ENCODE data around the gene KCTD17.

The KCTD17 gene

DNA sequence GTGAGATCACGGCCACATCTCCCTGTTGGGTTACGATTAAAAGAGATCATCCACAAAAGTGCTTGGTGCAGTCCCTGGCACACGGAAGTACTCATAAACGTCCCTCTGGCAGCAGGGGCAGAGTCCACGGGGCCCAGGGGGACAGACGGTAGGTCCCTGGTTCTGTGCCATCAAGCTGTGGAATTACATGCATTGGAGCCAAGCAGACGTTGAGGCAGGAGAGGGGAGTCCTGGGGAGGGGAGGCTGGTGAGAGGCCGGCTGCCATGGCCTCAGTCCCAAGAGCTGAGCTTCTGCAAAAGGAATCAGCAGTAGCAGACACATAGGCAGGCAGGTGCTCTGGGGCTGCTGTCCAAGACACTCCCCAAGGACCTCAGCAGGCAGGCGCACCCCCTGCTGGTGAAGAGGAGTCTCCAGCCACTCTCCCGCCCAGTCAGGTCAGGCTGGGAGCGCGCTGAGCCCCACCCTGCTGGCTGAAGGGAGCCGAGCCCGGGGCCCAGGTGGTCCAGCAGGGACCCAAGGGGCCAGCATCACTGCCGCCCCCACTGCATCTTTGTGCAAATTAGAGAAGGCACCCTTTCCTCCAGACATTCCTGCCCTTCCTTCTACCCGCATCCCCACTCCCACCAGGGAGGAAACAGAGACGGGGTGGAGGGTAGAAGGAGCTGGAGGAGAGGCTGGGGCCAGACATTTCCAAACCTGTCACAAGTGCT, 7.6 kb upstream of the KCTD17 start:
- peak; percentile 75 for DNase-seq

DNA sequence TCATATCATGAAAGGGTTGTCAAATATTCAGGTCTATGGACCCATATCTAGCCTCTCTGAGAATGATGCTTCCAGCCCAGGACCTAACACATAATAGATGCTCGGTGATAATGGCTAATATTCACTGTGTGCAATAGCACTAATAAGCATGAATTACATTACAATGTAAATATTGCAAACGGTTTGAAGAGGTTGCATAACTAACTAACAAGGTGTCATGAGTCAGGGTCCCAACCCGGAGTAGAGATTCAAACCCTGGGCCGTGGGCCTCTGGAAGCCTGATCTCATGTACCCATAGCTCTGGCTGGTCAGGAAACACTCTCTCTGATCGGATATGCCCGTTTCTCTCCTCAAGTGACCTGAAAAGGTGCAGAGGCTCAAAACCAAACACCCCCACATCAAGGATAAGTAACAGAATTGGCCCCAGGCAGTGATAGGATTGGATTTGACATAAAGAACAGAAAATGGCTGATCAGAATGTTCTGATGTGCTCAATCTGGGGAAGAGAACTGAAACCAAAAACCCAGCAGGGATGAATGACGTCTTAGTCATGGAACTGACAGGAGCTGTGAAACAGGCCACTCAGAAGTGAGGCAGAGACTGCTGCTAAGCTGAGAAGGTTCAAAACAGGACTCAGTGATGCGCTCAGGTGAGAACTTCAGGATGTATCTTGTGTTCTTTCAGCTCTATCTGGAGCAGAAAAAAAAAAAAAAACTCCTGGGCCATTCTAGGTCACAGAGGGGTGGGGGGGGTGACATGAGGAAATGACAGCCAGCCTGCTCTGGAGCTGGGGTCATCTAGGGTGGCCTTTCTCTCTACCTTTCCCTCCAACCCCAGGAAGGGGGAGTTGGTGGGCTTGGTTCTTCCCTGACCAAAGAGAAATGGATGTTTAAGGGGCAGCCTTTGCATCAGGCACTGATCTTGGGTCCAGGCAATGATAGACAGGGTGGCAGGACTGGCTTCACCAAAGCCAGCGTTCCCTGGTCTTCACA, 6.6 kb upstream of the KCTD17 start:
- DNase-seq = no peak

DNA sequence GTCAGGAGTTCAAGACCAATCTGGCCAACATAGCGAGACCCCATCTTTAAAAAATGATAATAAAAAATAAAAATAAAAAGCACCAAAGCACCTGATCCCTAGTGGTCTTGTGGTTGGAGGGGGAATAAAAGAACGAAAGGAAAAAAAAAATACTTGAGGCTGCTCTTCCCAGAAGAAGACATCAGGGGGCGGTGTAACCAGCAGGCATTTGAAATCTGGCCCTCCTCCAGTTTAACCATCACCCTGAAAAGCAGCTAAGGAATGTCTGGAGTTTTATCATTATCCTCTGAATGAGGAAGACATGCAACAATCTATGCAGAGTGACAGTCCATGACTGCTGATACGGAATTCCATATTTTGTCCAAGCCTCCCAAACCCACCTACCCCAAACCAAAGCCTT, 5.6 kb upstream of the KCTD17 start:
- peak; percentile 16 for DNase-seq

DNA sequence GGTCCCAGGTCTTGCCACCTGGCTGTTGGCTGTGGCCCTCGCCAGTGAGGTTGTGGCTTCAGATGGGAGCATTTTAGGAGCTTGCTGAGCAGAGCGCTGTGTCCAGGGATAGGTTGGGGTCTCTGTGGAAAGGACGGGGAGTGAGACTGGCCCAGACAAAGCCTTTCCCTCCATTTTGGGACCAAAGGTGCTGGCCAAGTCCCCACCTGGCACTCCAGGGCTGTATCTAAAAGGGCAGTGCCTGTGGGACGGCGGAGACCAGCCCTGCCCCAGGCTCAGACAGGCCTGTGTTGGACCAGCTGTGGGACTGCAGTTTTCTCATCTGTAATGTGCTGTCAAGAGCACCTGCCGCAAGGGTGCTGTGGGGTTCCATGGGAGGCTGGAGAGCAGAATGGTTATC, 5.0 kb upstream of the KCTD17 start:
- DNase-seq = no peak

DNA sequence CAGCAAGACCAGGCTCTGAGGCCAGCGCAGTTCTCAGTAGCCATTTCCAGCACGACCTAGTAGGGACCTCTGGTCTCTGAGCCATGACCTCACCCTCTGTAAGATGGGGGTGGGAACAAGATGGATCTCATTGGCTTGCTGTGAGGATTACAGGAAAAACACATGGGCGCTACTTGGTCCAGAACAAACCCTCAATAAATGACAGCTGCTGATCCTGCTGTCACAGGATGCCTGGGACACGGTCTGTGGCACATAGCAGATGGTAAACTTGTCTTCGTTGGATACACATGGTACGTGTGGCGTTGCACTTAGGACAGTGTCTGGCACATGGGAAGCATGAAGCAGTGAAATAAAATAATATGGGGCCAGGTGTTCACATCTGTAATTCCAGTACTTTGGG, 4.5 kb upstream of the KCTD17 start:
- DNase-seq = no peak

DNA sequence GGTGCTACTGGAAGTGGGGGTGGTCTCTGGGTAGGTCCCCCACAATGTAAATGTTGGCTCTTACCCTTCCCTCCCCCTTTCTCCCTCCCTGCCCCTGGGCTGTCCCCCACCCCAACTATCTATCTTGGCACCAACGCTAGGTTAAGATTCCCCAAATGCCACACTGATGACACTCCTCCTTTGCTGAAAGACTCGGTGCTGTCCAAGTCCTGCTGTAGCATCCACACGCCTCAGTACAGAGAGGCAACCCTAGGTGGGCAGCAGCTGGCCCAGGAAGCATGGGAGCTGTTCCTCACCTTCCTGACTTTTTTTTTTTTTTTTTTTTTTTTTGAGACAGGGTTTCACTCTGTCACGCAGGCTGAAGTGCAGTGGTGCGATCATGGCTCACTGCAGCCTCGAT, 3.4 kb upstream of the KCTD17 start:
- DNase-seq = no peak

DNA sequence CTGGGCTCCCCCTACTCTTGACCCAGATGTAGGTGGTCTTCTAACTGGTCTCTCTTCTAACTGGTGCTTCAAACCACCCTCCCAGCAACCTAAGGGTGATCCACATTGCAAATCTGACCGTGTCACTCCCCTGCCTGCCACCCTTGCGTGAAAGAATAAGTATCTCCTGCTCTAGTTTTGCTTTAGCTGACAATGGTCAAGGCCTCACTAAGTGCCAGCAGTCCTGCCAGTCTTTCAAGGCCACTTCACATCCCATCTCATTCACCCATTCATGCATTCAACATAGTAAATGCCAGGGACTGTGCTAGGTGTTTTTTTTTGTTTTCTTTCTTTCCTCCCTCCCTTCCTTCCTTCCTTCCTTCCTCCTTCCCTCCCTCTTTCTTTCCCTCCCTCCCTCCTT, 2.3 kb upstream of the KCTD17 start:
- no peak for DNase-seq

DNA sequence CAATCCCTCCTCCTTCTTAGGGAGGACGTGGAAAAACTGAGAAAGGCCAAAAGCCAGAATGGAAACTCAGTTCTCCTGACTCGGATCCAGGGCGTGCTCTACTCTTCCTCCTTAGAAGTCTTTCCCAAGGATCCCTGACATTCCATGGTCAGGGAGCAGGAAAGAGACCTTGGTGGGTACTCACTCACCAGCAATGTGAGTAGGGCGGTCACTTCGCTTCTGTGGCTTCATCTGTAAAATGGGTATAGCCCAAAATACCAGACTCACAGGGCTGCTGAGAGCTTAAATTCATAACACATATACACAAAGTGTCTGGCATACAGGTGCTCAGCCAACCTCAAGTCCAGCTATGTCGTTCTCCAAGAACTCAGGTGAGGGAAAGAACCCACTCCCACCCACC, 629 bp upstream of the KCTD17 start:
- no peak for DNase-seq

DNA sequence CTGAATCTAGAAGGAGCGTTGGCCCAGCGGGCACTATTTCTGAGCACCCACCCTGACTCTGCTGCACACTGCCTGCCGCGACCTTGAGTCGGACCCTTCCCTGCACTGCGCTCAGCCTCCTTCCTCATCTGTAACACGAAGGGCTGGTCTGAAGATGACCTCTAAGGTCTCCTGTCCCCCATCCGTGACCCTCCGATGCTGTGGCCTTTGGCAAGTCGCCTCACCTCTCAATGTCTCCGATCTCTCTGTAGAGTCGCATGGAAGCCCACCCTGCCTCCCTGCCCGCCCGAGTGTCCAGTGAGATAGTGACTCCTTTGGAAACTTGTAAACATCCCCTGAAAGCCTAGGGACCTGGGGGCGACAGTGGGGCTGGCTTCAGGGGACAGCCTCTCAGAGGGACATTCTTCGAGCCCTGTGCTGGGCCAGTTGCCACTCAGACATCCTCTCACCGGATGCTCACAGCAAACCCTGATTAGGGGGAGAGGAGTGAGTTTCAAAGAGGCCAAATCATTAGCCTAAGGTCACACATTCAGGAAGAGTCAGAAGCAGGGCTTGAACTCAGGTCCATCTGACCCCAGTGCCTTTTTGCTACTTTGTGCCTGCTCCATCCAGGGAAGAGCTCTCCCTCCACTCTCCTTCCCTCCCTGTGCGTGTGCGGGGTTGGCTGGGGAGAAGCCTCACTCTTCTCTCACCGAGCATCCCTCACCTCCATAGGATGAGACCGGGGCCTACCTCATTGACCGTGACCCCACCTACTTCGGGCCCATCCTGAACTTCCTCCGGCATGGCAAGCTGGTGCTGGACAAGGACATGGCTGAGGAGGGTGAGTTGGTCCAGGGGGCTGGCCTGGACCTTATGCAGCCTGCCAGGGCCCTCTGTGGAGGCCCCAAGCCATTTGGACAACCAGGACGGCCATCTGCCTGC, 1.1 kb downstream of the KCTD17 start:
- DNase-seq = no peak

DNA sequence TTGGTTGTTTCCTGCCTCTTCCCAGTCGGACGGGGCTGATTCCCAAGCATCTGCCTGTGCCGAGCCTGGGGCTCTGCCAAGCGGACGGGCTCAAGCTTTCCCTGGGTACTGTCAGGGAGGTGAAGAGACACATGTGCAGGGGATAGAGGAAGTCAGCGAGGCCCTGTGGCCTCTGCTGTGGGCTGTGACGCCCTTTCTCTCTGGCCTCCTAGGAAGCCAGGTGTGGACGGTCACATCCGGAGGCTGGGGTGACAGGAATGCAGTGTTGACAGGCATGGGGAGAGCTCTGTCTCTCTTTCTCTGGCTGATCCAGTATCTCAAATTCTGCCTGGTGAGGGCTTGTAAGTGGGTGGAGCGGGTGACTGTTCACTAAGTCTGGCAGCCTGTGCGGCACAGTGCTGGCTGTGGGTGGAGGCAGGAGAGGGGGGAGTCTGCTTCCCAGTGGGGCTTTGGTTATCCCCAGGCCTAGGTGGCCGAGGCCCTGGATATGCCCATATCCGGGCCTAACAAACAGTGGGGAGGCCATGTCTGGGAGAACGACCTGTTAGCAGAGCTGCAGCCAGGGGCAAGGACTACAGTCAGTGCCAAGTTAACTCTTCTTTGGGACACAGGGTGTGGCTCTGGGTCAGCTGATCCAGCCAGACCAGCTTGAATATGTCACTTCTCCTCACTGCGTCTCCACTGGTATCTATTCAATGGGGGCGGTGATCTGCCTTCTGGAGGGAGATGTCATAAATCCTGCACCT, 1.9 kb downstream of the KCTD17 start:
- DNase-seq = no peak

DNA sequence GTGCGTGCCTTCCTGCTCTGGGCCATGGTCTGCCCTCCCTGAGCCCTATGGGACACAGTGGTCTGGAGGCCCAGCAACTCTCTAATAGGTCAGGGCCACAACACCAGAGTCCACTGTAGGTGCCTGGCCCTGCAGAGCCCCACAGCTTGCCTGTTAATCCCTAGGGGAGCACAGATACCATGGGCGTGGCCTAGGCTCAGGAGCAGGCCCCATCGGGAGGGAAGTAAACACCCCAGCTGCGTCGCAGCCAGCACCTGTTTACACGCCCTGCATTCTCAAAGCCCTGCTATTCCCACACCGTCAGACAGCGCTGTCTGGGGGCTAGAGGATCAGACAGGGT, 2.5 kb downstream of the KCTD17 start:
- no peak for DNase-seq

DNA sequence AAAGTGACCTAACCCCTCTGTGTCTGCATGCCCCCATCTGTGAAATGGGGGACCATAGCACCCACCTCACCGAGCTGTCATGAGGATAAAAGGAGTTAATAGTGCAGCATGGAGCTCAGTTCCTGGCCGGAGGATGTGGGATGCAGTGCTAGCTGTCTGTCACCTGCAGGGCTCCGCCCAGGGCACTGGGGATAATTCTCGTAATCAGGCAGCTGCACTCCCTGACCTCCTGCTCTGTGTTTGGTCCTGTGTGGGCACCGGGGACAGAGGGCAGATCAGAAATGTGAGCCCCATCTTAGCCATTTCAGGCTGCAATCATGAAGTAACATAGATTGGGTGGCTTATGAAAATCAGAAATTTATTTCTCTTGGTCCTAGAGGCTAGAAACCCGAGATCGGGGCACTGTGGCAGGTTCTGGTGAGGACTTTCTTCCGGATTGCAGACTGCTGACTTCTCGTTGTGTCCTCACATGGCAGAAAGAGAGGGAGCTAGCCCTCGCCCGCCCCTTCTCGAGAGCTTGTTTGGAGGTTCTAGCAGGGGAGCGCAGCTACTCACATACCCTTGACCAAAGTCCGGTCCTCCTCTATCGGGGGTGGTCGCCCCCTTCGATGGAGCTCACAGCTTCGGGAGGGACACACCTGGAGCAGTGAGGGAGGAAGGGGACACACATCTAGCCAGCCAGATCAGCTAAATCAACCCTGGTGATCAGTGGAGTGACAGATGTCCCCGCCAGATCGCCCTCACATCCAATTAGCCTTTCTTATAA, 3.2 kb downstream of the KCTD17 start:
- no peak for DNase-seq

DNA sequence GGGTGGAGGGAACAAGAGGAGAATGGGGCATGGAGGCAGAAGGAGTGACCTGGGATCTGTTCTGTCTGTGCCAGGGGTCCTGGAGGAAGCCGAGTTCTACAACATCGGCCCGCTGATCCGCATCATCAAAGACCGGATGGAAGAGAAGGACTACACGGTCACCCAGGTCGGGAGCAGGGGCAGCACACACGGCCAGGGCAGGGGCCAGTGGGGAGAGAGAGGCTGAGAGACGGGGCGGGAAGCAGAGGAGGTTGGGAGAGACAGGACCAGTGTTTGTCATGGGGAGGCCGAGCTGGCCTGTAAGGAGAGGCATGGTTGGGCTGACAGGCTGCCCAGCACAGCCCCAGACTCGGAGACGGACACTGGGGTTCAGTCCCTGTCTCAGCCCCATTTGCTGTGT, 4.7 kb downstream of the KCTD17 start:
- no peak for DNase-seq

DNA sequence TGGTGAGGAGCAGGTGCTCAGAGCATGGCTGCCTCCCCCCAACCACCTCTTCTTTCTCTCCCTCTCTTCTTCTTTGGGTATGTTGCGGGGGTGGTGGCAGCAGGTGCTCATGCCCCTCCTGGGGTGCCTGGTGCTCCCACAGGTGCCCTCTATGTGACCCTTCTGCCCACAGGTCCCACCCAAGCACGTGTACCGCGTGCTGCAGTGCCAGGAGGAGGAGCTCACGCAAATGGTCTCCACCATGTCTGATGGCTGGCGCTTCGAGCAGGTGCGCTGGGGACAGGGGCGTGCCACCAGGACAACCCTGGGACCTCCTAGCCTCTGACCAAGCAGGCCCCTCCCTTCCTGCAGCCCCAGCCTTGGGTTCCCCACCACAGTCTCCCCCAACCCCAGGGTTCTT, 5.7 kb downstream of the KCTD17 start:
- no peak for DNase-seq

DNA sequence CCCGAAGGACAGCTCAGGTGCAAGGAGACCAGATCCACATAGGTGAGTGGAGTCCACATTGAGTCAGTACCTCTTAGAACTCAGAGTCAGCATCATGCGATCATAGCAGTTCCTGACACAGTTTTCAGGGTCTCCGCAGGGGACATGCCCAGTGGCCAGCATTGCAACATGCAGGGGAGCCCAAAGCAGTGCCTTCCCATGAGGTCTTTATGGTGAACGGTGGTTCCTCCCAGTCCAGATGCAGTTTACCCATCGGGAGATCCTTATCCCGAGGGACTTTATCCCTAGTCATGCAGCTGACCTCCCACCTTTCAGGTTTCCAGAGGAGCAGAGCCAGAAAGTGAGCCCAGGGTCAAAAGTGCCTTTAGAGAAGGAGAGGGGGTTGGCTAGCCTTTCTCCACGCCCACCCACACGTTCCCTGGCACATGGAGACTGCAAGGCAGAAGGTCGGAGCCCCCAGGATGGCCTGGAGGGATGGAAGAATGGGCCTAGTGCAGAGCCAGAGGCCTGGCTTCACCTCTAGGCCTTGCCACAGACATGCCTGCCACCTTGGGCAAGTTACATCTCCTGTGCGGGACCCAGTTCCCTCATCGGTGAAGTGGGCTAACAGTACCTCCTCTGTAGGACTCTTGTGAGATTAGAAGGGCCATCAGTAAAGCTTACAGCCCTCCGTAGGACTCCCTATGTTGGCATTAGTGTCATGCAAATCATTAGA, 6.4 kb downstream of the KCTD17 start:
- no peak for DNase-seq

DNA sequence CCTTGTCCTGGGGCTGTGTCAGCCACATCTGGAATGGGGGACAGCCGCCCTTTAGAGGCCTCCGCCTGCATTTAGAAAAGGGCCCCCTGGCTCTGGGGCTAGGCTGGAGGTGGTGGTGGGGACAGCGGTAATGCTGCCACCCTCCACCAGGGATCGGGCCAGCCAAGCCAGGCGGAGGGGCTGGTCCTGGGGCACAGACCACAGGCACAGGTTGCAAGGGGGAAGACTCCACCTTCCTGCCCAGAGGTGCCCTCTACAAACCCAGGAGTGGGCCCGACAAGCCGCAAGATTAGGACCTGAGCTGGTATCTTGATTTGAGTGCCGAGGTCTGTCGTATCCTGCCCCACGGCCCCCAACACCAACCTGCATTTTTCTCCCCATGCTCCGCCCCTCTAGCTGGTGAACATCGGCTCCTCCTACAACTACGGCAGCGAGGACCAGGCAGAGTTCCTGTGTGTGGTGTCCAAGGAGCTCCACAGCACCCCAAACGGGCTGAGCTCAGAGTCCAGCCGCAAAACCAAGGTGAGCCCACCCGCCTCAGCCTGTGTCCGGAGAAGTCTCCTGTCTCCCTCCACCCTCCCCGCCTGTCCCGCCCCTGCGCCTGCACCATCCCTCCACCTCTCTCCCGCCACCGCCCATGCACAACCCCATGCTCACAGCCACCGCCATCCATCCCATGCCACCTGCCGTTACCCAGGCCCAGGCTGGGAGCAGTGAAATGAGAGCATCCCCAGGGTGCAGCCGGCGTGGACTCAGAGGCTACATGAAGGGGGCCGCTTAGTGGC, 7.6 kb downstream of the KCTD17 start:
- DNase-seq = no peak

DNA sequence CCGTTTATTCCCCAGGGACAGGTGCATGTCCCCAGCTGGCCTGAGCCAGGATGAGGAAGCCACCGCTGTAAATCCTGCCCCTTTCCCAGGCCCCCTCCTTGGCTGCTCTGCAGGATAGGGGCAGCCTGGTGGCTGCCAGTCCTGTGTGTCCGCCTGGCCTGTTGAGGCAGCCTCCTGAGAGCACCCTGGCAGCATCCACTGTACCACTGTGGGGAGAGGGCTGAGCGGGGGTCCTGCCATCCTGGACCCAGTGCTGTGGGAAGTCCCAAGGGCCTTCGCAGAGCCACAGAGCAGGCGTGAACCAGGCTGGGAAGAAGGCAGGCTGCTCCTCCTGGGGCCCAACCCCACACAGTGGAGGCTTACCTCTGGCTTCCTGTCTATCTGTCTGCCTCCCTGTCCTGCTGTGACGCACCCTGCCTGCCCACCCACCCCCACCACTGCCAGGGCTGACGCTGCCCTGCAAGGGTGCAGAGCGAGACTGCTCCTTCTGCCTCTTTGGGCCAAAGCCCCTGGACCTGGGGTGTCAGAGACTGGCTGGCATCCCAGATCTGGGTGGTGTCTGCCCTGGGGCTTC, 8.4 kb downstream of the KCTD17 start:
- DNase-seq = peak; percentile 38

DNA sequence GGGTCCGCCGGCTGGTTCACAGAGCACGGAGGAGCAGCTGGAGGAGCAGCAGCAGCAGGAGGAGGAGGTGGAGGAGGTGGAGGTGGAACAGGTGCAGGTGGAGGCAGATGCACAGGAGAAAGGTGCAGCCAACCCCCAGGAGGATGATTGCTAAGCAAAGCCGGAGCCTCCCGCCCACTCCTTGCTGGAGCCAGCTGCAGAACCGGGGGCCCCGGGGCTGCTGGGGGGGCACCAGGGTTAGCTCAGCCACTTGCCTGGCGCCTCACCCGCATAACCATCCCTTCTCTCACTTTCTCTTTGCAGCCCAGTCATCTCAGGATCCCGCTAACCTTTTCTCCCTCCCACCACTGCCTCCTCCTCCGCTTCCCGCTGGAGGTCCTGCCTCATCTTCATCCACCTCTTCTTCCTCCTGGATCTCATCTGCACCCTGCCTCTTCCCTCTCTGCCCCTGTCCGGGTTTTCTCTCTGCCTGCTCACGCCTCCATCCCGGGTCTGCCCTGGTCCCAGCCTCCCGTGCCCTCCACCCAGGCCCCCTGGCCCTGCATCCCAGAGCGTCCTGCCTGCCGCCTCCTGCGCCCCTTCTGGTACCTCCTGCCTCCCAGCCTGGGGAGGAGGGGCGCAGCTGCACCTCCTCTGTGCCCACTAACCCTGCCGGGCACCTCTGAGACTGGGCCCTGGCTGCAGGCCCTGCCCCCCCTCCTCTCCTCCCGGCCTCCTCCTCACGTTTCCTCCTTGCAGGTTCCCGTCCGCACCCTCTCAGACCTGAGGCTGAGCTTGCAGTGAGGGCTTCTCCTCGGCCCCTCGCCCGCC, 9.5 kb downstream of the KCTD17 start:
- DNase-seq = peak; percentile 79

Data from activated CD4-positive, alpha-beta T cell treated with anti-CD3 and anti-CD28 coated beads, Interleukin-10, Interleukin-2, amounts not matched to agents 100 ng/mL and 50 ng/mL, durations not matched to agents 16 hours and 8 hours (primary cell).